ENCODE data around the gene HNRNPLL. TPM values are rescaled to one million over a fixed set of nuclear protein-coding genes. Genes with fewer than 3 reads are reported as not detected.
"Not testable (repeated sequence)": the region's sequence is repeated elsewhere in the genome, so short reads cannot be mapped to it uniquely, and the experiment has no call there.

HNRNPLL gene
- total RNA-seq, 1 experiment from 2014 or later, result 59.4 TPM

DNA sequence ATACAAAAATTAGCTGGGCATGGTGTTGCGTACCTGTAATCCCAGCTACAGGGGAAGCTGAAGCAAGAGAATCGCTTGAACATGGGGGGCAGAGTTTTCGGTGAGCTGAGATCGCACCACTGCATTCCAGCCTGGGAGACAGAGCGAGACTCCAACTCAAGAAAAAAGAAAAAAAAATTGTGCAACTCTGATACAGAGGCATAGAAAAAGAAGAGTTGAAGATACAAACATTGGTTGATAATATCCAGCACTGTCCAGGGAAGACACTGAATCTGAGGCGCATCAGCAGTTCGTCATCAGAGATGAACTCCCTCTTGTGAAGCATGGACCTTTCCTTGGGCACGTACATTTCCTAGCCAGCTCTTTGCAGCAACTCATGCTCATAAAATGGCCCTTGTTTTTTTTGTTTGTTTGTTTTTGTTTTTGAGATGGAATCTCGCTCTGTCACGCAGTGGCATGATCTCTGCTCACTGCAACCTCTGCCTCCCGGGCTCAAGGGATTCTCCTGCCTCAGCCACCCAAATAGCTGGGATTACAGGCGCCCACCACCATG lies 46.5 kb upstream of the HNRNPLL start:
- H3K36me3 ChIP-seq (ENCODE audit: control insufficient read depth, insufficient read depth, low read length), result no peaks in the 10 kb centered on the region
- Mint-ChIP-seq H3K36me3 (ENCODE audit: insufficient read depth, unreplicated experiment) (no peaks in the 10 kb centered on the region), H3K27ac (ENCODE audit: unreplicated experiment) (no peak overlapping the region), H3K4me3 (ENCODE audit: unreplicated experiment) (no peak overlapping the region), H3K4me1 (ENCODE audit: low read depth, unreplicated experiment) (peaks cover 7% of the 10 kb centered on the region), H3K27me3 (ENCODE audit: insufficient read depth, unreplicated experiment) (no peaks in the 10 kb centered on the region), H3K9me3 (ENCODE audit: unreplicated experiment) (peaks cover 9% of the 10 kb centered on the region)
- H3K4me1 ChIP-seq, result peaks cover 2% of the 10 kb centered on the region; the same call in 1 of the 2 replicates
- H3K9me3 ChIP-seq, result no peaks in the 10 kb centered on the region
- DNase-seq, result no peak
- TF ChIP-seq, protein P1, sequence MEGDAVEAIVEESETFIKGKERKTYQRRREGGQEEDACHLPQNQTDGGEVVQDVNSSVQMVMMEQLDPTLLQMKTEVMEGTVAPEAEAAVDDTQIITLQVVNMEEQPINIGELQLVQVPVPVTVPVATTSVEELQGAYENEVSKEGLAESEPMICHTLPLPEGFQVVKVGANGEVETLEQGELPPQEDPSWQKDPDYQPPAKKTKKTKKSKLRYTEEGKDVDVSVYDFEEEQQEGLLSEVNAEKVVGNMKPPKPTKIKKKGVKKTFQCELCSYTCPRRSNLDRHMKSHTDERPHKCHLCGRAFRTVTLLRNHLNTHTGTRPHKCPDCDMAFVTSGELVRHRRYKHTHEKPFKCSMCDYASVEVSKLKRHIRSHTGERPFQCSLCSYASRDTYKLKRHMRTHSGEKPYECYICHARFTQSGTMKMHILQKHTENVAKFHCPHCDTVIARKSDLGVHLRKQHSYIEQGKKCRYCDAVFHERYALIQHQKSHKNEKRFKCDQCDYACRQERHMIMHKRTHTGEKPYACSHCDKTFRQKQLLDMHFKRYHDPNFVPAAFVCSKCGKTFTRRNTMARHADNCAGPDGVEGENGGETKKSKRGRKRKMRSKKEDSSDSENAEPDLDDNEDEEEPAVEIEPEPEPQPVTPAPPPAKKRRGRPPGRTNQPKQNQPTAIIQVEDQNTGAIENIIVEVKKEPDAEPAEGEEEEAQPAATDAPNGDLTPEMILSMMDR (IDR thresholded peaks at IDR 0.05; ENCODE audit: insufficient read depth in 1 of 2, low read depth in 1 of 2, low read length in 1 of 2, severe bottlenecking in 1 of 2, unreplicated experiment in 1 of 2), result no peak
- H3K4me3 ChIP-seq (ENCODE audit: low read depth, low read length), result no peak overlapping the region
- intact Hi-C loops (cut with micrococcal nuclease; ENCODE audit: unreplicated experiment), result no loop called here
- BruUV-seq (replicated peaks), result no TSS peak
- POLR2A ChIA-PET, result no interaction called here
- H3K27me3 ChIP-seq (replicated peaks; ENCODE audit: control insufficient read depth, insufficient read depth, low read length), result no peaks in the 10 kb centered on the region
- CTCF ChIA-PET, result no interaction called here

DNA sequence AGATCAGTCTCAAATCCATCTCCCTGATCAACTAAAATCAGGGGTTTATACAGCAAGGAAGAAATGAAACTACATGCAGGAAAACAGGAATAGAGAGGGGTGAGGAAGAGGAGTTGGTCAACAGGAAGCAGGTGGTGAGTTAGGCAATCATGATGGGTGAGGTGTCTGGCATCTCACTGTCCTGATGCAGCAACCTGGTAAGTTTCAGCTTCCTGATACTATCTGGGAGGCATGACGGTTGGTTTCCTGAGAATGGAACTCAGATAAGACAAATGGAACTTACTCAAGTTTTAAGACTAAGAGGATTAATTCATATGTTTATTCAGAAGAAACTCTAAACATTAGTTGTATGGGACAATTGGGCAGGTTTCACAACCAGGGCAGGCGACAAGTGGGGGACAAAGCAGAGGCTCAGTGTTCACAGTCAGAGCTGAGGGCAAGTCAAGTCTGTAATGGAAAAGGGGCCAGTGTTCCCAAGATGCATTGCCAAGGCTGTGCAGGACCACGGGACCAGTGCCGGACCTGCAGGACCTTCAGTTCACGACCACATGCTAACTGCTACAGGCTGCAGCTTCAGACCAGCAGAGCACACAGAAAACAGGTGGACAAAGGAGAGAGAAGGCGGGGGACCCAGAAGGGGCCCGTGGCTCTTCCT lies 45.5 kb upstream of the HNRNPLL start:
- TF ChIP-seq, protein P1 (IDR thresholded peaks at IDR 0.05; ENCODE audit: insufficient read depth in 1 of 2, low read depth in 1 of 2, low read length in 1 of 2, severe bottlenecking in 1 of 2, unreplicated experiment in 1 of 2), result no peak
- no peak for DNase-seq
- no peaks in the 10 kb centered on the region for H3K36me3 Mint-ChIP-seq (ENCODE audit: insufficient read depth, unreplicated experiment)
- ChIA-PET CTCF (no interaction called here), POLR2A (no interaction called here)
- intact Hi-C loops (cut with micrococcal nuclease; ENCODE audit: unreplicated experiment), result no loop called here
- peaks cover 9% of the 10 kb centered on the region for H3K9me3 Mint-ChIP-seq (ENCODE audit: unreplicated experiment)
- no peaks in the 10 kb centered on the region for H3K4me1 ChIP-seq
- no peak overlapping the region for H3K27ac Mint-ChIP-seq (ENCODE audit: unreplicated experiment)
- no peaks in the 10 kb centered on the region for H3K27me3 ChIP-seq (replicated peaks; ENCODE audit: control insufficient read depth, insufficient read depth, low read length)
- H3K4me3 ChIP-seq (ENCODE audit: low read depth, low read length), result no peak overlapping the region
- peaks cover 7% of the 10 kb centered on the region for H3K4me1 Mint-ChIP-seq (ENCODE audit: low read depth, unreplicated experiment)
- H3K36me3 ChIP-seq (ENCODE audit: control insufficient read depth, insufficient read depth, low read length), result no peaks in the 10 kb centered on the region
- H3K4me3 Mint-ChIP-seq (ENCODE audit: unreplicated experiment), result no peak overlapping the region
- H3K9me3 ChIP-seq, result peaks cover 6% of the 10 kb centered on the region; the same call in 1 of the 2 replicates
- BruUV-seq (replicated peaks), result no TSS peak
- no peaks in the 10 kb centered on the region for H3K27me3 Mint-ChIP-seq (ENCODE audit: insufficient read depth, unreplicated experiment)

DNA sequence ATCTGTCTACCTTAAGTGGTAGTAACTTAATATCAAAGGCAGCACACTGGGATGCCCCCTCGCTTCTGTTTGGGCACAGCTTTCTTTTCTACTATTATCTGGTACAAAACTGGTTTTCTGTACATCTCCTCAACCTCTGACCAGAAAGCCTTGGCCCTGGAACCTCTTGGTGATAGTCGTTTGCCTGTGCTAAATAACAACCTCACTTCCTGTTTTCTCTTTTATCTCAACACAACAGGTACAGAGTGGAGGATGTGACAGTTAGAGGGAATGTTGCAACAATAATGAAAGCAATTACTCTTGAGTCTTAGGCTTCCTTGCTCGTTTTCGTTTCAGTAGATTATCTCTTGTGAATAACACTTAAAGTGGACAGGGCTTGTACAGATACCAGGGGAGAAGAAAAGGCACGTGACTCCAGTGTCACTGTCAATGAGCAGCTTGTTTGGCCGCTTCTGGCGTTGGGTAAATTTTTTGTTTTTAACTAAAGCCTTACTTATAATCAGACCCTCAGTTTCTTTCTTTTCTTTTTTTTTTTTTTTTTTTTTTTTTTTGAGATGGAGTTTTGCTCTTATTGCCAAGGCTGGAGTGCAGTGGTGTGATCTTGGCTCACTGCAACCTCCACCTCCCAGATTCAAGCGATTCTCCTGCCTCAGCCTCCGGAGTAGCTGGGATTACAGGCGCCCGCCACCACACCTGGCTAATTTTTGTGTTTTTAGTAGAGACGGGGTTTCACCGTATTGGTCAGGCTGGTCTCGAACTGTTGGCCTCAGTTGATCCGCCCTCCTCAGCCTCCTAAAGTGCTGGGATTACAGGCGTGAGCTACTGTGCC lies 41.2 kb upstream of the HNRNPLL start:
- peaks cover 12% of the 10 kb centered on the region for H3K4me1 Mint-ChIP-seq (ENCODE audit: low read depth, unreplicated experiment)
- H3K4me3 ChIP-seq (ENCODE audit: low read depth, low read length); H3K4me1 ChIP-seq; H3K36me3 Mint-ChIP-seq (ENCODE audit: insufficient read depth, unreplicated experiment); intact Hi-C loops (cut with micrococcal nuclease; ENCODE audit: unreplicated experiment); H3K9me3 Mint-ChIP-seq (ENCODE audit: unreplicated experiment); H3K27ac Mint-ChIP-seq (ENCODE audit: unreplicated experiment); BruUV-seq (replicated peaks); CTCF ChIA-PET; H3K4me3 Mint-ChIP-seq (ENCODE audit: unreplicated experiment); H3K27me3 Mint-ChIP-seq (ENCODE audit: insufficient read depth, unreplicated experiment); DNase-seq; H3K9me3 ChIP-seq; H3K36me3 ChIP-seq (ENCODE audit: control insufficient read depth, insufficient read depth, low read length); POLR2A ChIA-PET; H3K27me3 ChIP-seq (replicated peaks; ENCODE audit: control insufficient read depth, insufficient read depth, low read length): not testable (repeated sequence)

All from Caco-2 (cell line).